K562 (cell line): ENCODE data around the gene SIRT5. TPM values are rescaled to one million over a fixed set of nuclear protein-coding genes. Genes with fewer than 3 reads are reported as not detected.
A peak's percentile ranks its signal among the peaks of the same experiment; 100 is the strongest.

Experiments used
- ADNP ChIP-seq: fragments of 200-800 bp; sonication (Bioruptor generic); IDR thresholded peaks from 2 replicates; pipeline ENCODE4 v1.6.1; 2016; ENCODE audit warnings: missing genetic modification characterization, missing compliant biosample characterization
- ATF7 ChIP-seq: fragments of 450-650 bp; IDR thresholded peaks from 2 replicates; pipeline ENCODE4 v1.7.1; 2014; ENCODE audit warnings: mild to moderate bottlenecking, moderate library complexity
- CBX1 ChIP-seq: sonication (generic); IDR thresholded peaks from 2 replicates; pipeline ENCODE4 v1.6.1; 2016; ENCODE audit warnings: antibody characterized with exemption, low read depth, mild to moderate bottlenecking
- ESRRA ChIP-seq: fragments of 450-650 bp; IDR thresholded peaks from 2 replicates; pipeline ENCODE4 v1.6.1; 2014; ENCODE audit warnings: low read depth, mild to moderate bottlenecking, moderate library complexity, borderline replicate concordance
- HDAC2 ChIP-seq: fragments of 450-650 bp; IDR thresholded peaks from 2 replicates; pipeline ENCODE4 v1.6.1; 2016; ENCODE audit warnings: mild to moderate bottlenecking
- HIVEP1 ChIP-seq: fragments of 250-450 bp; sonication (Bioruptor Pico); IDR thresholded peaks from 2 replicates; pipeline ENCODE4 v1.4.0; 2020; ENCODE audit warnings: mild to moderate bottlenecking
- JUND ChIP-seq, 2 experiments: IDR thresholded peaks; 2 replicates in 1 of 2; 3 replicates in 1 of 2; pipeline ENCODE4 v1.6.1; 2011; ENCODE audit warnings: borderline replicate concordance in 2 of 2, low read depth in 2 of 2, low read length in 2 of 2, improper control_type of control experiment in 1 of 2, missing biosample characterization in 1 of 2, missing genetic modification characterization in 1 of 2, missing genetic modification reagents in 1 of 2
- KDM1A ChIP-seq, 2 experiments: fragments of 450-650 bp; IDR thresholded peaks; 2 replicates each; pipeline ENCODE4 v1.6.1; 2016; ENCODE audit warnings: mild to moderate bottlenecking in 2 of 2
- KDM4B ChIP-seq, 2 experiments: fragments of 450-650 bp in 1 of 2; sonication (generic) in 1 of 2; IDR thresholded peaks; 2 replicates each; pipeline ENCODE4 v1.6.1; 2016 to 2017; ENCODE audit warnings: borderline replicate concordance in 2 of 2, antibody characterized with exemption in 1 of 2, low read depth in 1 of 2, mild to moderate bottlenecking in 1 of 2
- MBD2 ChIP-seq: sonication (generic); IDR thresholded peaks from 2 replicates; pipeline ENCODE4 v1.6.1; 2016; ENCODE audit warnings: low read depth, borderline replicate concordance
- POLR2H ChIP-seq: IDR thresholded peaks from 2 replicates; pipeline ENCODE4 v1.6.1; 2016; ENCODE audit warnings: missing genetic modification characterization, low read depth, mild to moderate bottlenecking, control low read depth, missing compliant biosample characterization, moderate library complexity
- SP1 ChIP-seq: sonication (generic); formaldehyde crosslinking; IDR thresholded peaks from 2 replicates; pipeline ENCODE4 v1.8.1; 2022; ENCODE audit warnings: mild to moderate bottlenecking, missing genetic modification reagents
- TEAD2 ChIP-seq: fragments of 450-650 bp; IDR thresholded peaks from 2 replicates; pipeline ENCODE4 v1.6.1; 2016; ENCODE audit warnings: missing genetic modification characterization, control low read depth, missing compliant biosample characterization
- ZFP36 ChIP-seq: fragments of 150-350 bp; IDR thresholded peaks from 2 replicates; pipeline ENCODE4 v1.6.1; 2018; ENCODE audit warnings: low read length, low read depth; ENCODE audit not compliant: partially characterized antibody
- ZNF584 ChIP-seq: fragments of 200-800 bp; sonication (Bioruptor generic); IDR thresholded peaks from 2 replicates; pipeline ENCODE4 v1.6.1; 2016; ENCODE audit warnings: low read depth, mild to moderate bottlenecking, missing genetic modification characterization, missing compliant biosample characterization
- ZNF79 ChIP-seq: fragments of 250-450 bp; sonication (Bioruptor Pico); IDR thresholded peaks from 2 replicates; pipeline ENCODE4 v1.4.0; 2020; ENCODE audit warnings: low read depth, mild to moderate bottlenecking, moderate library complexity
- polyA plus RNA-seq, 8 experiments: library from polyadenylated mRNA; depleted of rRNA in 4 of 8; stranded (reverse) in 5 of 8; unstranded in 3 of 8; fragments of >200 nt; fragmentation: Nextera tagmentation in 2 of 8; fragmentation: Illumina TruSeq in 1 of 8; extraction: Ambion mirVana in 2 of 8; extraction: Trizol in 1 of 8; gene quantifications; 2 replicates each; pipeline versions ENCODE4 v1.2.1 to v1.2.3, GENCODE V29; 2011 to 2014; ENCODE audit warnings: inconsistent platforms in 1 of 8, missing spikeins in 1 of 8
- total RNA-seq, 7 experiments: library from RNA; depleted of rRNA in 6 of 7; stranded (reverse); fragments of >200 nt in 6 of 7; fragmentation: Illumina TruSeq in 2 of 7; extraction: Trizol in 2 of 7; gene quantifications; 2 replicates each; pipeline versions ENCODE4 v1.2.1 to v1.2.3, GENCODE V29; 2011 to 2021; ENCODE audit warnings: low replicate concordance in 1 of 7
- TF ChIP-seq, protein P1 (sequence below): fragments of 250-450 bp; sonication (Bioruptor Pico); IDR thresholded peaks from 2 replicates; pipeline ENCODE4 v1.9.0; 2021; ENCODE audit warnings: mild to moderate bottlenecking
- TF ChIP-seq, protein P2 (sequence below): sonication (generic); formaldehyde crosslinking; IDR thresholded peaks from 2 replicates; pipeline ENCODE4 v1.8.1; 2022; ENCODE audit warnings: missing genetic modification reagents
- TF ChIP-seq, protein P3 (sequence below): fragments of 450-650 bp; formaldehyde crosslinking; IDR thresholded peaks from 2 replicates; pipeline ENCODE4 v1.4.0; 2022; ENCODE audit warnings: missing genetic modification characterization
- TF ChIP-seq, protein P4 (sequence below): IDR thresholded peaks from 2 replicates; pipeline ENCODE4 v1.6.1; 2011; ENCODE audit warnings: borderline replicate concordance, low read depth, mild to moderate bottlenecking, moderate library complexity, low read length; ENCODE audit not compliant: insufficient read depth, poor library complexity, severe bottlenecking
- TF ChIP-seq, protein P5 (sequence below): fragments of 450-650 bp; formaldehyde crosslinking; conservative IDR thresholded peaks from 2 replicates; pipeline ENCODE4 v1.4.0; 2022; ENCODE audit warnings: mild to moderate bottlenecking, missing genetic modification characterization

Gene SIRT5
- total and polyA plus RNA-seq, 9 of the 15 experiments (the other 6 are each of a cell fraction or from before 2014, with no cell fraction given): 2.1 to 15.7 (median 11.4) TPM

DNA sequence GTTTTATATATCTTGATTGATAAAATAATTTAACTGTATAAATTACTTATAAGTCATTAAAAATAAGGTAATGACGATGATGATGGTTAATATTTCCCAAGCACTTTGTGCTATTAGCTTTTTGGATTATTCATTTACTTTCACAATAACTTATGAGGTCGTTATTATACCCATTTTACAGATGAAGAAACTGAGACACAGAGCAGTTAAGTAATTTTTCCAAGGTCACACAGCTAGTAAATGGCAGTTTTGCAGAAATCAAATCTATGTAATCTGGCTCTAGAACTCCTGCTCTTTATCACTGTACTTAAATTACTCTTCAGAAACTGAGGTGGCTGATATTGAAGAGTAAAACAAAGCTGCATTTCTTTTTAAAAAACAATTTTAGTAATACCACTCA is 58.9 kb downstream of the SIRT5 start (continued):
- TF ChIP-seq MBD2: no peak
- TF ChIP-seq, protein P1, sequence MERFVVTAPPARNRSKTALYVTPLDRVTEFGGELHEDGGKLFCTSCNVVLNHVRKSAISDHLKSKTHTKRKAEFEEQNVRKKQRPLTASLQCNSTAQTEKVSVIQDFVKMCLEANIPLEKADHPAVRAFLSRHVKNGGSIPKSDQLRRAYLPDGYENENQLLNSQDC (CRISPR knock-in tag): 0 out of 2 replicates have a peak, but pooled peaks have one; percentile 28
- peak; percentile 52; the same call in 1 of the 2 replicates for TF ChIP-seq CBX1
- no peak for TF ChIP-seq HIVEP1 (CRISPR knock-in tag)
- TF ChIP-seq KDM4B (IDR thresholded peaks at IDR 0.05; ENCODE audit: borderline replicate concordance in 2 of 2, low read depth in 1 of 2): no peak
- peak; percentile 53; the same call in 1 of the 2 replicates for TF ChIP-seq ESRRA
- peak; percentile 52; the same call in 1 of the 2 replicates for TF ChIP-seq HDAC2
- TF ChIP-seq, protein P2, sequence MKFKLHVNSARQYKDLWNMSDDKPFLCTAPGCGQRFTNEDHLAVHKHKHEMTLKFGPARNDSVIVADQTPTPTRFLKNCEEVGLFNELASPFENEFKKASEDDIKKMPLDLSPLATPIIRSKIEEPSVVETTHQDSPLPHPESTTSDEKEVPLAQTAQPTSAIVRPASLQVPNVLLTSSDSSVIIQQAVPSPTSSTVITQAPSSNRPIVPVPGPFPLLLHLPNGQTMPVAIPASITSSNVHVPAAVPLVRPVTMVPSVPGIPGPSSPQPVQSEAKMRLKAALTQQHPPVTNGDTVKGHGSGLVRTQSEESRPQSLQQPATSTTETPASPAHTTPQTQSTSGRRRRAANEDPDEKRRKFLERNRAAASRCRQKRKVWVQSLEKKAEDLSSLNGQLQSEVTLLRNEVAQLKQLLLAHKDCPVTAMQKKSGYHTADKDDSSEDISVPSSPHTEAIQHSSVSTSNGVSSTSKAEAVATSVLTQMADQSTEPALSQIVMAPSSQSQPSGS (CRISPR knock-in tag): peak; percentile 46; the same call in 1 of the 2 replicates
- peak; percentile 61 for TF ChIP-seq ZFP36
- TF ChIP-seq KDM1A (IDR thresholded peaks at IDR 0.05): peak; percentile 69 to 87
- no peak for TF ChIP-seq ZNF79
- TF ChIP-seq, protein P3, sequence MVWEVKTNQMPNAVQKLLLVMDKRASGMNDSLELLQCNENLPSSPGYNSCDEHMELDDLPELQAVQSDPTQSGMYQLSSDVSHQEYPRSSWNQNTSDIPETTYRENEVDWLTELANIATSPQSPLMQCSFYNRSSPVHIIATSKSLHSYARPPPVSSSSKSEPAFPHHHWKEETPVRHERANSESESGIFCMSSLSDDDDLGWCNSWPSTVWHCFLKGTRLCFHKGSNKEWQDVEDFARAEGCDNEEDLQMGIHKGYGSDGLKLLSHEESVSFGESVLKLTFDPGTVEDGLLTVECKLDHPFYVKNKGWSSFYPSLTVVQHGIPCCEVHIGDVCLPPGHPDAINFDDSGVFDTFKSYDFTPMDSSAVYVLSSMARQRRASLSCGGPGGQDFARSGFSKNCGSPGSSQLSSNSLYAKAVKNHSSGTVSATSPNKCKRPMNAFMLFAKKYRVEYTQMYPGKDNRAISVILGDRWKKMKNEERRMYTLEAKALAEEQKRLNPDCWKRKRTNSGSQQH: no peak
- TF ChIP-seq, protein P4, sequence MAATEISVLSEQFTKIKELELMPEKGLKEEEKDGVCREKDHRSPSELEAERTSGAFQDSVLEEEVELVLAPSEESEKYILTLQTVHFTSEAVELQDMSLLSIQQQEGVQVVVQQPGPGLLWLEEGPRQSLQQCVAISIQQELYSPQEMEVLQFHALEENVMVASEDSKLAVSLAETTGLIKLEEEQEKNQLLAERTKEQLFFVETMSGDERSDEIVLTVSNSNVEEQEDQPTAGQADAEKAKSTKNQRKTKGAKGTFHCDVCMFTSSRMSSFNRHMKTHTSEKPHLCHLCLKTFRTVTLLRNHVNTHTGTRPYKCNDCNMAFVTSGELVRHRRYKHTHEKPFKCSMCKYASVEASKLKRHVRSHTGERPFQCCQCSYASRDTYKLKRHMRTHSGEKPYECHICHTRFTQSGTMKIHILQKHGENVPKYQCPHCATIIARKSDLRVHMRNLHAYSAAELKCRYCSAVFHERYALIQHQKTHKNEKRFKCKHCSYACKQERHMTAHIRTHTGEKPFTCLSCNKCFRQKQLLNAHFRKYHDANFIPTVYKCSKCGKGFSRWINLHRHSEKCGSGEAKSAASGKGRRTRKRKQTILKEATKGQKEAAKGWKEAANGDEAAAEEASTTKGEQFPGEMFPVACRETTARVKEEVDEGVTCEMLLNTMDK: no peak
- no peak for TF ChIP-seq TEAD2 (tag)
- TF ChIP-seq JUND (IDR thresholded peaks at IDR 0.05; ENCODE audit: borderline replicate concordance, low read depth, low read length): no peak
- peak; percentile 70; the same call in 2 of the 3 replicates for TF ChIP-seq JUND (tag; IDR thresholded peaks at IDR 0.05; ENCODE audit: borderline replicate concordance, low read depth, low read length)
- TF ChIP-seq SP1: no peak
- TF ChIP-seq, protein P5, sequence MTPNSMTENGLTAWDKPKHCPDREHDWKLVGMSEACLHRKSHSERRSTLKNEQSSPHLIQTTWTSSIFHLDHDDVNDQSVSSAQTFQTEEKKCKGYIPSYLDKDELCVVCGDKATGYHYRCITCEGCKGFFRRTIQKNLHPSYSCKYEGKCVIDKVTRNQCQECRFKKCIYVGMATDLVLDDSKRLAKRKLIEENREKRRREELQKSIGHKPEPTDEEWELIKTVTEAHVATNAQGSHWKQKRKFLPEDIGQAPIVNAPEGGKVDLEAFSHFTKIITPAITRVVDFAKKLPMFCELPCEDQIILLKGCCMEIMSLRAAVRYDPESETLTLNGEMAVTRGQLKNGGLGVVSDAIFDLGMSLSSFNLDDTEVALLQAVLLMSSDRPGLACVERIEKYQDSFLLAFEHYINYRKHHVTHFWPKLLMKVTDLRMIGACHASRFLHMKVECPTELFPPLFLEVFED (CRISPR knock-in tag): no peak
- peak; percentile 58; the same call in 1 of the 2 replicates for TF ChIP-seq ATF7
- no peak for TF ChIP-seq POLR2H
- TF ChIP-seq ADNP (tag): peak; percentile 97
- no peak for TF ChIP-seq ZNF584 (CRISPR knock-in tag)
